Mesothelial cell of epicardium (in vitro differentiated cells): ENCODE results near the gene CHD6. TPM values are rescaled to one million over a fixed set of nuclear protein-coding genes. Genes with fewer than 3 reads are reported as not detected.

Experiments
- DNase-seq, 2 experiments: peaks; one replicate each; pipeline ENCODE4 v3.0.0; 2021; ENCODE audit warnings: low spot score in 2 of 2; ENCODE audit not compliant: unreplicated experiment in 2 of 2
- H3K27ac Mint-ChIP-seq: 2 replicates; pipeline ENCODE4 v1.8.0; 2021; ENCODE audit warnings: mixed read lengths
- H3K27me3 Mint-ChIP-seq: 2 replicates; pipeline ENCODE4 v1.8.0; 2021; ENCODE audit warnings: low read depth, mixed read lengths
- H3K36me3 Mint-ChIP-seq: 2 replicates; pipeline ENCODE4 v1.8.0; 2021; ENCODE audit warnings: mixed read lengths
- H3K4me1 Mint-ChIP-seq: 2 replicates; pipeline ENCODE4 v1.8.0; 2021; ENCODE audit warnings: mixed read lengths
- H3K4me3 Mint-ChIP-seq: 2 replicates; pipeline ENCODE4 v1.8.0; 2021; ENCODE audit warnings: mild to moderate bottlenecking, moderate library complexity, mixed read lengths
- H3K9me3 Mint-ChIP-seq: 2 replicates; pipeline ENCODE4 v1.8.0; 2021; ENCODE audit warnings: mixed read lengths
- CTCF ChIP-seq: fragments of 200-600 bp; sonication (generic); IDR thresholded peaks from one replicate; pipeline ENCODE4 v1.5.0; 2021; ENCODE audit warnings: antibody characterized with exemption; ENCODE audit not compliant: unreplicated experiment
- total RNA-seq: library from RNA; stranded (reverse); gene quantifications from 3 replicates; pipeline ENCODE4 v1.2.1, GENCODE V29; 2021

CHD6 gene
- total RNA-seq, 1 donor from 2014 or later, result 107 TPM

GRCh38 chr20:41358230-41358629, 259.9 kb downstream of the CHD6 start:
- Mint-ChIP-seq H3K36me3 (no peaks in the 10 kb centered on the region), H3K27me3 (no peaks in the 10 kb centered on the region), H3K27ac (no peak overlapping the region), H3K9me3 (no peaks in the 10 kb centered on the region), H3K4me1 (no peaks in the 10 kb centered on the region), H3K4me3 (no peak overlapping the region)
- TF ChIP-seq CTCF, result no peak
- DNase-seq, result no peak

GRCh38 chr20:41357424-41358163, 260.6 kb downstream of the CHD6 start:
- H3K4me3 Mint-ChIP-seq, result no peak overlapping the region
- no peaks in the 10 kb centered on the region for H3K36me3 Mint-ChIP-seq
- no peaks in the 10 kb centered on the region for H3K27me3 Mint-ChIP-seq
- no peaks in the 10 kb centered on the region for H3K9me3 Mint-ChIP-seq
- no peak for DNase-seq
- no peaks in the 10 kb centered on the region for H3K4me1 Mint-ChIP-seq
- no peak overlapping the region for H3K27ac Mint-ChIP-seq
- TF ChIP-seq CTCF, result no peak

GRCh38 chr20:41356951-41357350, 261.2 kb downstream of the CHD6 start:
- Mint-ChIP-seq H3K27me3 (no peaks in the 10 kb centered on the region), H3K4me3 (no peak overlapping the region), H3K36me3 (no peaks in the 10 kb centered on the region), H3K27ac (no peak overlapping the region), H3K9me3 (no peaks in the 10 kb centered on the region), H3K4me1 (no peaks in the 10 kb centered on the region)
- DNase-seq, result no peak
- no peak for TF ChIP-seq CTCF

- Mint-ChIP-seq H3K4me3 (no peak overlapping the region), H3K9me3 (no peaks in the 10 kb centered on the region), H3K27ac (no peak overlapping the region), H3K27me3 (no peaks in the 10 kb centered on the region), H3K4me1 (no peaks in the 10 kb centered on the region), H3K36me3 (no peaks in the 10 kb centered on the region)
- TF ChIP-seq CTCF, result no peak
- no peak for DNase-seq
Observed at GRCh38 chr20:41355598-41356203, 262.5 kb downstream of the CHD6 start.

GRCh38 chr20:41355192-41355591, 263.0 kb downstream of the CHD6 start:
- no peaks in the 10 kb centered on the region for H3K27me3 Mint-ChIP-seq
- no peak overlapping the region for H3K4me3 Mint-ChIP-seq
- no peaks in the 10 kb centered on the region for H3K4me1 Mint-ChIP-seq
- H3K36me3 Mint-ChIP-seq, result no peaks in the 10 kb centered on the region
- no peak overlapping the region for H3K27ac Mint-ChIP-seq
- H3K9me3 Mint-ChIP-seq, result no peaks in the 10 kb centered on the region
- no peak for DNase-seq
- no peak for TF ChIP-seq CTCF
